Activated CD8-positive, alpha-beta memory T cell treated with anti-CD3 and anti-CD28 coated beads for 4 hours (primary cell): ENCODE results near the gene TMCO4.

Experiments
- DNase-seq, 2 donors: peaks; one replicate each; pipeline ENCODE4 v3.0.0-alpha.2; 2020; ENCODE audit warnings: low read depth in 2 of 2

The TMCO4 gene

GRCh38 chr1:19685994-19686393 is 113.7 kb downstream of the TMCO4 start:
- DNase-seq: no peak

- DNase-seq: no peak
Measured at GRCh38 chr1:19684677-19685076, 115.0 kb downstream of the TMCO4 start.

- DNase-seq: no peak
Measured at GRCh38 chr1:19683351-19683750, 116.4 kb downstream of the TMCO4 start.

GRCh38 chr1:19682901-19683300 is 116.8 kb downstream of the TMCO4 start:
- DNase-seq: no peak

GRCh38 chr1:19682257-19682656 is 117.5 kb downstream of the TMCO4 start:
- no peak for DNase-seq

GRCh38 chr1:19680644-19681043 is 119.1 kb downstream of the TMCO4 start:
- DNase-seq: no peak

GRCh38 chr1:19679691-19680090 is 120.0 kb downstream of the TMCO4 start:
- no peak for DNase-seq

- no peak for DNase-seq
Measured at GRCh38 chr1:19678931-19679453, 120.7 kb downstream of the TMCO4 start.

- no peak for DNase-seq
Measured at GRCh38 chr1:19678493-19678892, 121.2 kb downstream of the TMCO4 start.

- no peak for DNase-seq
Measured at GRCh38 chr1:19676438-19676922, 123.2 kb downstream of the TMCO4 start.

GRCh38 chr1:19675797-19676196 is 123.9 kb downstream of the TMCO4 start:
- no peak for DNase-seq

- DNase-seq: no peak
Measured at GRCh38 chr1:19672237-19672636, 127.5 kb downstream of the TMCO4 start.

- no peak for DNase-seq
Measured at GRCh38 chr1:19670787-19671186, 128.9 kb downstream of the TMCO4 start.

GRCh38 chr1:19668888-19669287 is 130.8 kb downstream of the TMCO4 start:
- no peak for DNase-seq

GRCh38 chr1:19665496-19666465 is 133.9 kb downstream of the TMCO4 start:
- no peak for DNase-seq

GRCh38 chr1:19665186-19665495 is 134.6 kb downstream of the TMCO4 start:
- DNase-seq: no peak

GRCh38 chr1:19664453-19665185 is 135.1 kb downstream of the TMCO4 start, which contains the start of gene HTR6:
TSS of gene HTR6 (plus strand) at chr1:19664875. CDS start at chr1:19665754, 879 bp downstream.
- no peak for DNase-seq

- DNase-seq: no peak
Measured at GRCh38 chr1:19662313-19662712, 137.4 kb downstream of the TMCO4 start.

- no peak for DNase-seq
Measured at GRCh38 chr1:19661721-19662228, 137.9 kb downstream of the TMCO4 start.

- DNase-seq: no peak
Measured at GRCh38 chr1:19658186-19658585, 141.5 kb downstream of the TMCO4 start.

GRCh38 chr1:19657511-19657910 is 142.2 kb downstream of the TMCO4 start:
- no peak for DNase-seq

- no peak for DNase-seq
Measured at GRCh38 chr1:19656780-19657466, 142.8 kb downstream of the TMCO4 start.
